GM12878 (cell line): ENCODE data around the gene HCFC2. TPM values are rescaled to one million over a fixed set of nuclear protein-coding genes. Genes with fewer than 3 reads are reported as not detected.
A peak's percentile ranks its signal among the peaks of the same experiment; 100 is the strongest.

Experiments used
- BCL11A ChIP-seq: IDR thresholded peaks from 2 replicates; pipeline ENCODE4 v1.6.1; 2011; ENCODE audit warnings: low read depth, low read length
- CBFB ChIP-seq: IDR thresholded peaks from 2 replicates; pipeline ENCODE4 v1.6.1; 2016; ENCODE audit warnings: antibody characterized with exemption, low read depth
- HDAC6 ChIP-seq: fragments of 200-600 bp; sonication (generic); IDR thresholded peaks from one replicate; pipeline ENCODE4 v1.8.0; 2017; ENCODE audit warnings: antibody characterized with exemption; ENCODE audit not compliant: unreplicated experiment
- HDGF ChIP-seq: fragments of 450-650 bp; IDR thresholded peaks from 2 replicates; pipeline ENCODE4 v1.6.1; 2016; ENCODE audit warnings: antibody characterized with exemption
- MXI1 ChIP-seq: fragments of 150-350 bp; IDR thresholded peaks from 2 replicates; pipeline ENCODE4 v1.6.1; 2011; ENCODE audit warnings: low read depth, mild to moderate bottlenecking, inconsistent platforms, low read length, improper control_type of control experiment
- RCOR1 ChIP-seq: conservative IDR thresholded peaks from 2 replicates; pipeline ENCODE4 v1.6.1; 2012; ENCODE audit warnings: low read depth, low read length, improper control_type of control experiment
- REST ChIP-seq: IDR thresholded peaks from 2 replicates; pipeline ENCODE4 v1.6.1; 2012; ENCODE audit warnings: mild to moderate bottlenecking, low read depth, low read length
- RUNX3 ChIP-seq: IDR thresholded peaks from 2 replicates; pipeline ENCODE4 v1.6.1; 2012; ENCODE audit warnings: low read length, inconsistent platforms
- SIX5 ChIP-seq: IDR thresholded peaks from 2 replicates; pipeline ENCODE4 v1.6.1; 2011; ENCODE audit warnings: mild to moderate bottlenecking, low read depth, low read length, moderate library complexity; ENCODE audit not compliant: severe bottlenecking
- SMARCA5 ChIP-seq: fragments of 450-650 bp; IDR thresholded peaks from 2 replicates; pipeline ENCODE4 v1.6.1; 2017; ENCODE audit warnings: mild to moderate bottlenecking
- TAF1 ChIP-seq: IDR thresholded peaks from 2 replicates; pipeline ENCODE4 v1.6.1; 2011; ENCODE audit warnings: mild to moderate bottlenecking, low read depth, low read length, borderline replicate concordance
- WRNIP1 ChIP-seq: IDR thresholded peaks from 2 replicates; pipeline ENCODE4 v1.6.1; 2011; ENCODE audit warnings: low read depth, low read length, improper control_type of control experiment, borderline replicate concordance
- ZBED1 ChIP-seq: IDR thresholded peaks from 2 replicates; pipeline ENCODE4 v1.6.1; 2016; ENCODE audit warnings: borderline replicate concordance
- ZNF274 ChIP-seq: IDR thresholded peaks from one replicate; pipeline ENCODE4 v1.8.0; 2011; ENCODE audit not compliant: insufficient read length, insufficient read depth
- ZNF622 ChIP-seq: fragments of 450-650 bp; IDR thresholded peaks from 2 replicates; pipeline ENCODE4 v1.6.1; 2017; ENCODE audit warnings: mild to moderate bottlenecking, inconsistent platforms
- polyA plus RNA-seq, 11 experiments: library from polyadenylated mRNA; depleted of rRNA in 4 of 11; unstranded in 6 of 11; stranded (reverse) in 5 of 11; fragments of >200 nt; fragmentation: Nextera tagmentation in 4 of 11; fragmentation: Illumina TruSeq in 1 of 11; extraction: Ambion mirVana in 4 of 11; extraction: Trizol in 1 of 11; gene quantifications; 1 replicate in 1 of 11; 2 replicates in 10 of 11; pipeline versions ENCODE4 v1.2.1 to v1.2.3, GENCODE V29; 2011 to 2016; ENCODE audit warnings: inconsistent platforms in 2 of 11, missing spikeins in 2 of 11, low read depth in 1 of 11
- total RNA-seq, 4 experiments: library from RNA; depleted of rRNA in 3 of 4; stranded (reverse); fragments of >200 nt in 3 of 4; fragmentation: Illumina TruSeq in 1 of 4; extraction: Trizol in 1 of 4; gene quantifications; 2 replicates each; pipeline versions ENCODE4 v1.2.1 to v1.2.3, GENCODE V29; 2013 to 2021
- TF ChIP-seq, protein P1 (sequence below): fragments of 450-650 bp; conservative IDR thresholded peaks from 2 replicates; pipeline ENCODE4 v1.6.1; 2017; ENCODE audit warnings: mild to moderate bottlenecking, moderate library complexity

Gene HCFC2
- total and polyA plus RNA-seq, 10 of the 15 experiments (the other 5 are each of a cell fraction or from before 2014, with no cell fraction given), result 1.8 to 14.2 (median 9.3) TPM

GRCh38 chr12:104137001-104137901, 72.9 kb downstream of the HCFC2 start (continued):
- TF ChIP-seq REST, result no peak
- no peak for TF ChIP-seq ZNF622
- peak; percentile 42; the same call in 1 of the 2 replicates for TF ChIP-seq SMARCA5
- no peak for TF ChIP-seq RCOR1
- no peak for TF ChIP-seq WRNIP1
- TF ChIP-seq RUNX3, result peak; percentile 74
- TF ChIP-seq SIX5, result no peak
- TF ChIP-seq HDAC6, result no peak
- peak; percentile 9; the same call in 1 of the 2 replicates for TF ChIP-seq MXI1
- no peak for TF ChIP-seq ZBED1
- no peak for TF ChIP-seq BCL11A
- TF ChIP-seq, protein P1, sequence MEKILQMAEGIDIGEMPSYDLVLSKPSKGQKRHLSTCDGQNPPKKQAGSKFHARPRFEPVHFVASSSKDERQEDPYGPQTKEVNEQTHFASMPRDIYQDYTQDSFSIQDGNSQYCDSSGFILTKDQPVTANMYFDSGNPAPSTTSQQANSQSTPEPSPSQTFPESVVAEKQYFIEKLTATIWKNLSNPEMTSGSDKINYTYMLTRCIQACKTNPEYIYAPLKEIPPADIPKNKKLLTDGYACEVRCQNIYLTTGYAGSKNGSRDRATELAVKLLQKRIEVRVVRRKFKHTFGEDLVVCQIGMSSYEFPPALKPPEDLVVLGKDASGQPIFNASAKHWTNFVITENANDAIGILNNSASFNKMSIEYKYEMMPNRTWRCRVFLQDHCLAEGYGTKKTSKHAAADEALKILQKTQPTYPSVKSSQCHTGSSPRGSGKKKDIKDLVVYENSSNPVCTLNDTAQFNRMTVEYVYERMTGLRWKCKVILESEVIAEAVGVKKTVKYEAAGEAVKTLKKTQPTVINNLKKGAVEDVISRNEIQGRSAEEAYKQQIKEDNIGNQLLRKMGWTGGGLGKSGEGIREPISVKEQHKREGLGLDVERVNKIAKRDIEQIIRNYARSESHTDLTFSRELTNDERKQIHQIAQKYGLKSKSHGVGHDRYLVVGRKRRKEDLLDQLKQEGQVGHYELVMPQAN, result peak; percentile 73
- peak; percentile 30; the same call in 1 of the 2 replicates for TF ChIP-seq TAF1
- TF ChIP-seq HDGF, result no peak
- TF ChIP-seq CBFB, result no peak
- no peak for TF ChIP-seq ZNF274
